Measurements from ENCODE around the gene BMP8B.

BMP8B gene

GRCh38 chr1:39727932-39728317 lies 60.7 kb downstream of the BMP8B start:
- no peak overlapping the region for H3K4me3 ChIP-seq (ENCODE audit: low read depth, low read length)

- H3K4me3 ChIP-seq (ENCODE audit: low read depth, low read length) = no peak overlapping the region
Observed at GRCh38 chr1:39727221-39727931, 61.3 kb downstream of the BMP8B start.

DNA sequence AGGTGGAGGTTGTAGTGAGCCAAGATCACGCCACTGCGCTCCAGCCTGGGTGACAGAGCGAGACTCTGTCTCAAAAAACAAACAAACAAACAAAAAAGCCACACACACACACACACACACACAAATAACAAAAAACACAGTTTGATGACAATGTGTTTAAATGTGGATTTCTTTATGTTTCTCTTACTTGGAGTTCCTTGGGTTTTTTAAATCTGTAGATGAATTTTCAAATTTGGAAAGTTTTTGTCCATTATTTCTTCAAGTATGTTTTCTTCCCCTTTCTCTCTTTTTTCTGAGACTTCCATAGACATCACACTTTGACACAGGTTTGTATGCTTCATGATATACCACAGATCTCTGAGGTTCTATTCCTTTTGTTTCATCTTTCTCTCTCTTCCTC lies 62.1 kb downstream of the BMP8B start:
- no peak overlapping the region for H3K4me3 ChIP-seq (ENCODE audit: low read depth, low read length)

- H3K4me3 ChIP-seq (ENCODE audit: low read depth, low read length) = no peak overlapping the region
Observed at GRCh38 chr1:39722495-39722894, 66.2 kb downstream of the BMP8B start.

- no peak overlapping the region for H3K4me3 ChIP-seq (ENCODE audit: low read depth, low read length)
Observed at GRCh38 chr1:39721664-39722063, 67.0 kb downstream of the BMP8B start.

- no peak overlapping the region for H3K4me3 ChIP-seq (ENCODE audit: low read depth, low read length)
Observed at GRCh38 chr1:39720094-39720999, 68.3 kb downstream of the BMP8B start.

GRCh38 chr1:39717809-39718208 lies 70.9 kb downstream of the BMP8B start:
- H3K4me3 ChIP-seq (ENCODE audit: low read depth, low read length) = no peak overlapping the region

DNA sequence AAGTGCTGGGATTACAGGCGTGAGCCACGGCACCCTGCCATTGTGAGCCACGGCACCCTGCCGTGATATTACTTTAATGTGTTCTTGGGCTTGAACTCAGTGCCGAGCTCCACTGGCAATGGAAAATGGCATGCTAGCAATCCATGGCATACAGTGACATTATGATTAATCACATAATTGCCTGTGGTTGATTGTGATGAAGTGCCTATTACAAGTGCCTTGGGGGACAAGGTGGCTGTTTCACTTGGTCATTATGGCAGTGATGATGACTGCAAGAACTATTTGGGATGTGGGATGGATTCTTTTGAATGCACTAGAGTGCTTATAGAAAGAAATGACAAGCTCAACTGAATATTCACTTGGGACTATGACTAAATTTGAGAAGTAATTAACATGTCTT lies 75.1 kb downstream of the BMP8B start:
- H3K4me3 ChIP-seq (ENCODE audit: low read depth, low read length) = no peak overlapping the region

DNA sequence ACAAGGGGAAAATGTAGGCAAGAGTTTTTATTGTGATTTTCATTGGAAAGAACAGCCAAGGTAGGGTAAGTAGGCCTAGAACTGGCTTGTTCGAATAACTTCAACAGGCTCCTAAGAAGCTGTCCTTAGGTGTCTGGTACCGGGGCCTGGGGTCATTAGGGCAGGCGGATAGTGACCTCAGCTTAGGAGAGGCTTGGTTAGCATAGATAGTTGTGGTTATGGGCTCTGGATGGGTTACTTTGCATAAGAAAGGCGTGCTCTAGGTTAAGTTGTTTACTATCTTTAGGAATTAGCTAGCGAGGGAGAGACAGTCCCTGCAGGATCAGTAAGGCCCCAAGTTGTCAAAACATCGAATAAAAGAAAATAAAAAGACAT lies 76.7 kb downstream of the BMP8B start:
- H3K4me3 ChIP-seq (ENCODE audit: low read depth, low read length) = no peak overlapping the region

GRCh38 chr1:39711104-39711965 lies 77.3 kb downstream of the BMP8B start:
- H3K4me3 ChIP-seq (ENCODE audit: low read depth, low read length) = no peak overlapping the region

GRCh38 chr1:39707506-39707905 lies 81.2 kb downstream of the BMP8B start:
- no peak overlapping the region for H3K4me3 ChIP-seq (ENCODE audit: low read depth, low read length)
